Measurements from ENCODE around the gene HIVEP3.

Gene HIVEP3

GRCh38 chr1:41661428-41662060, 257.2 kb downstream of the HIVEP3 start:
- no peak for DNase-seq

DNA sequence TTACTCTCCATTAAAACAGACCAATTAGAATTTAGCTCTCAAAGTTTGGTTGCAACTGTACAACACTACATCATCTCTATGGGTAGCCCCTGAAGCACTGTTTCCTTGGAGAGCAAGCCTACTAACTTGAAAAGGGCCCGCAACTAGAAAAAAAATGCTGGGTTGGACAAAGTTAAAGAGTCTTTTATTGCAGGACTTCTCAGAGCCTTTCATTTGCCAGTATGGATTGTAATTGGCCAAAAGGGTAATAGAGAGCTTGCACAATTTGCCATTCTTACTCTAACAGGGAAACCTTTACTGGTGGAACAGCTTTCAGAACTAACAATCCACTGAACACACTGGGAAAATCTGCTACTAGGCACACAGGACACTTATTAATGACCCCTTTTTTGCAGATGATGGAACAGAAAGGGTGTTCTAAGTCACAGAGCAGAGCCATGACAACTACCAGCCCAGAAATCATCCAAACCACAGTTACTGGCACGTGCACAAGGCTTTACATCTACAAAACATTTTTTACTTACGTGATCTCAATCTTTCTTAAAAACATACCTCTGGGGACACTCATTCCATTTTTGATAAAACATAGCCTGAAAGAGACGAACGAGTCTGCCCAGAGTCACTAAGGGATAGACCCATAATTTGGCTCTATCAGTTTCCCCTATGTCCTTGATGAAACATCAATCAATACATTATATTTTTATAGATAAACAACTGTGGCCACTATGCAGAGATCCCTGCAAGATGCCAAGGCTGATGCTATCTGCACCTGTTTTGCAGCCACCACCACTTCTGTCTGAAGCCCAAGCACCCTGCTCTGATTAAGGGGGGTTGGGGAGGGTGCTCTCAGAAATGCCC, 257.9 kb downstream of the HIVEP3 start:
- DNase-seq: no peak

DNA sequence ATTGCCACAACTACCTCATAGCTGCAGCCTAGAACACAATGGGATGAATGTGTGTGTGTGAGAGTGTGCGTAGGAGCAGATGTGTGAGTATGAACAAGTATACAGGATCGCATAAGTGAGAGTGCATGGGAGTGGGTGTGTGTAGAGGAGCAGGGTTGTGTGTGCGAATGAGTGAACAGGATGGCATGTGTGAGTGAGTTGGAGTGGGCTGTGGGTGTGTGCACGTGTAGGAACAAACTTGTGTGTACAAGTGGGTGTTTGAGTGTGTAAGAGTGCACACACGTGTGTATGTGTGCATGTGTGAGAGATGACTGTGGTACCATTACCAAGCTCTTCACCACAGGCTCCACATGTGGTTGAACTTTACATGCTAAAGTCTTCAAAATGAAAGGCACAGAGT, 258.8 kb downstream of the HIVEP3 start:
- no peak for DNase-seq

DNA sequence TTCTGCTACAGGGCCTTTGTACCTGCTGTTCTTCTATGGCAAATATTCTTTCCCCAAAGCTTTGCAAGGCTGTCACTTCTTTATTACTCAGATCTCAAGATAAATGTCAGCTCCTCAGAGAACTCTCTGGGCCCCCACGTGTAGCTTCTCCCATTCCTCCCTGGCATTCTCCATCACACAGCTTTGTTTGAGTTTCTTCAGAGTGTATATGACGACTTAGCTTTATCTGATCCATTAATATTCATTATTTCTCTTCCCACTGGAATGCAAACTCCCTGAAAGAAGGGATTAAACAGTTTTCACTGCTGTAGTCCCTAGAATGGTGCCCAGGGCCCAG, 259.6 kb downstream of the HIVEP3 start:
- DNase-seq: no peak

GRCh38 chr1:41658431-41659158, 260.1 kb downstream of the HIVEP3 start:
- DNase-seq: no peak

DNA sequence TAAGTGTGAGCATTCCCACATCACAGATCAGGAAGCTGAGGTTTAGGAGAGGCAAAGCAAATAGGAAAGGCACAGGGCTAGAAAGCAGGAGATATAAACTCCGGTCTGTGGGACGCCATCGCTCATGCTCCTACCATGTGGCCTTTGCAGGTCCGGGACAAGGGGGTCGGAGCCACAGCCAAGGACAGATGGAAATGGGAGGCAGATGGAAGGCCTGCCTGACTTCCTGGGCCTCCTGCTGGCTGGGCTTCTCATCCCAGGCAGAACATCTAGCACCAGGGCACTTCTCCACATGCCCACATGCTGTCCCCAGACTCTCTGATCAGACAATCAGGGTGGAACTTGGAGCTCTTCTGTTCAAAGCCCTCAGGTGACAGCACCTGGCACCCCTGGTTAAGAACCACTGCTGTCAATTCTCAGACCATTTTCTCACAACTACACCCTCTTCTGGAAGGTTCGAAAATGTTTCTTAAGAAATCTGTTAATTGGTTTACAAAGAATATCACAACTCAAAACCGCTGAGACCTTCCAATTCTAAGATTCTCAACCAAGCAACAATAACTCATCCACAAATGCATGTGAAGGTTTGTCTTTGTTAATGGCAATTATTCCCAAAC, 260.9 kb downstream of the HIVEP3 start:
- no peak for DNase-seq

GRCh38 chr1:41656825-41657500, 261.8 kb downstream of the HIVEP3 start:
- DNase-seq: no peak

GRCh38 chr1:41656068-41656467, 262.7 kb downstream of the HIVEP3 start:
- no peak for DNase-seq

DNA sequence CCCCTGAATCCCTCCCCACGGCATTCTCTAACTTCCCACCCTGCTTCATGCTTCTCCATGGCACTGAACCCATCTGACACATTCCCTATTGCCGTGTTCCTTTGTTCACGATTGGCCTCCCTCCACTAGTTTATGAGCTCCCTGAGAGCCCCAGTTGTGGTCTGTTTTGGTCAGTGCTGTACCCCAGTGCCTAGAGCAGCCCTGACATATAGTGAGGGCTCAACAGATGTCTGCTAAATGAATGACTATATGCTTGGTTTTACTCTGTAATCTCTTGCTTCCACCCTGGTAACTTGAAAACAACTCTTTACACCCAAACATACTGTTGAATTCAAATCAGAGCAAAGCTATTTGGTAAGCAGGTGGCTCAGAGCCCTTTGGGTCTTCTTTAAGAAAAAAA, 263.1 kb downstream of the HIVEP3 start:
- DNase-seq: no peak

DNA sequence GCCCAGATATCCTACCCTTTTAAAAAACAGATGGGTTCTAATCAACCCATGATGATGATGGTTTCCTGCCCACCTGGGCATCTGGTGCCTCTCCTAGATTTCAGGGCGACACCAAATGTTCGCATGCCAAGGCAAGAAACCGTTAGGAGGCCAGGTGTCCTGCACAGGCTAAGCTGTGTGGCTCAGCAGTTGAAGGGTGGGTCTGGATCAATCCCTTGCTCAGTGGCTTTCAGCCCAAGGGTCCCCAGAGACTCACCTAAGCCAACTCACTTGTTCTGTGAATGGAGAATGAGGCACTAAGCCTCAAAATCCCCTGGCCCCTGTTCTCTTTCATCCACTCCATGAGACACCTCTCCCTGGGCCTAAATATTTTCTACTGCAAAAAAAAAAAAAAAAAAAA, 265.1 kb downstream of the HIVEP3 start:
- no peak for DNase-seq

DNA sequence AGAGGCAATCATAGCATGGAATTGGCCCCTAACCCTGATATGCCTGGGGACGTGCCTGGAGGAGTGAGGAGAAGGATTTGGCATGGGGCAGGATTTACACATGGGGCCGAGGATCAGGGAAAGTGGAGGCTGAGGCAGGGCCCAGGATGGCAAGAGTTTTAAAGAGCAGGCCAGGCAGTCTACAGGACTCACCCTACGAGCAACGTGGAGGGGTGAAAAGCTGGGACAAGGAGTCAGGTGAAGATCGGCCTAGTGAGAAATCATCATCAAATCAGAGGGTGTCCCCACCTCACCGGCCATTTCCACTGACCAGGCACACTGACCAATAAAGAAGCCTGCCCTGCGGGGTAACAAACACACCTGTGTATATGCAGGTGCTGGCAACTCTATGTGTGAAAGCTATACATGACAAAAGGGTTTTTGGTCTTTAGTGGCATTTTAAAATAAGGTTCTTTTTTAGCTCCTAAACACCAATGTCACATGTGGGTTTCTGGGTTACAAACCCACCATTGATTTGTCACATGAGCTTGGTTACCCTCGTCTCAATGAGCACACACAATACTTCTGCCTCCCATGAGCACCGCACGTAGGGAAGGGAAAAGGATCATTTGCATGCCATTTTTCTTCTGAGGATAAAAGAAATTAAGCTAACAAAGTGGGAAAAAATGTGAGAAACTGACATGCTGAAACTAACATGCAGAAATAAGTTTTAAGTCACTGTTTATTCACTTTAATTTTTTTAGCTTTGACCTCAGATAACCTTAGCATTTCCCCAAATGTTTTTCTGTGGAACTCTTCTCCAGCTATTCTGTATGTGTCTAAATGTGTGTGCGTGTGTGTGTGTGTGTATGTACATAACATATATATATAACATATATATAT, 266.1 kb downstream of the HIVEP3 start:
- no peak for DNase-seq

- DNase-seq: no peak
Observed at GRCh38 chr1:41650028-41650880, 268.5 kb downstream of the HIVEP3 start.

DNA sequence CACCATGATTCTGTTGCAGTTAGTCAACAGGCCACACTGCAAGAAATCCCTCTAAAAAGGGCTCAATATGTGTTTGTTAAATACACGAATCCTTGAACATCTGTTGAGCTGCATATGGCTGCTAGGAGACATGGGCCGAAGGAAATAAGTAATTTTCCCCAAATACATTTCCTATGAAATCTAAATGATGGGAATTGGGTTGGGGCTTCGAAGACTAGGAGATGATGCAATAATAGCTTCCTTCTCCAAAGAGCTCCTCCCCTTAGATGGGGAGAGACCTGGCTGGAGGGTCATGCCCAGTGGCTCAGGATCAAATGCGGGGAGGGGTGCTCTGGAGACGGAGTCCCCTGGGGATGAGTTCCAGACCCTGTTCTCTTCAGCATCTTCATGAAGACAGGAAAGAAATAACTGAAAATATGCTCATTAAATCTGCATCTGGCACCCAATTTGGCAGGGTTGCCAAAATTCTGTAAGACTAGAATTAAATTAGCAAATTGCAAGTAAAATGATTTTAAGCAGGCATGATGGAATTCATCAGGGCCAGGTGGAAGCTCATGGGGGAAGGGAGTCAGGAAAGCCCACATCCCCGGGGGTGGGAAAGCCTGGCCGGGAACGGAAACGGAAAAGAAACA, 269.2 kb downstream of the HIVEP3 start:
- DNase-seq: no peak

- no peak for DNase-seq
Observed at GRCh38 chr1:41648844-41649243, 269.9 kb downstream of the HIVEP3 start.

GRCh38 chr1:41648230-41648629, 270.5 kb downstream of the HIVEP3 start:
- no peak for DNase-seq

GRCh38 chr1:41647221-41648135, 271.2 kb downstream of the HIVEP3 start:
- DNase-seq: no peak

DNA sequence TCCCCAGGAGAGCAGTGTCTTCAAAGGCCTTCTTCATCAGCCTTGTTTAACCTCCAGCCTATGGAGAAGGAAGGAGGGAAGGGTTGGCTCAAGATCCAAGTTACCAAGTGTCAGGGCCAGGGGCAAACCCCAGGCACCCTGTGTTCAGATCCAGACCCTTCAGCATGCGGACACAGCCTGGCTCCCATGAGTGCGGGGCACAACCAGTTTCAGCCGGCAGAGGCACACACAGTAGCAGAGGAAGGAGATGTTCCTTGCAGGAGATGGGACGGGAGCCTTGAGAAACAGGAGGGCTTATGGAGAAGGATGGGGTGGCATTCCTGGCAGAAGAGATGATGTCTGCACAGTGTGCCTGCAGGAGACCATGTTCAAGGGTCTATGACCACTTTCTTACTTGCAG, 272.5 kb downstream of the HIVEP3 start:
- no peak for DNase-seq

DNA sequence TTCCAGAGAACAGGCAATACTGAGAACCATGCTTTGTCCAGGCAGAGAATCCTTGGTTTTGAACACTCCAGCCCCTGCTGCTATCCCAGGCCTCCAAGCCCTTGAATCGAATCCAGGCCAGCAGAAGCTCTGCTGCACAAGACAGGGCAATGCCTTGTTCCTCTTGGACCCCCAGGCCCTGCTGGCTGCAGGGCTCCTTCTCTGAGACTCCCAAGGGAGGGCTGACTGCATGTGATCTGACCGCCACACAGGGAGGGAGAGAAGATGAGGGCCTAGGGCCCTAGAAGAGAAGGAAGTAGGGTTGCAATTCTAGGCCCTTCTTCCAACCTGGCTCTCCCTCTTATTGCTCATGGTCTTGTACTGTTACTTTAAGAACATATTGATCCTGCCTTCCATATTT, 273.7 kb downstream of the HIVEP3 start:
- DNase-seq: no peak
